NCI-H1417 treated with DMSO at 0.1 percent for 48 hours (cell line): ENCODE data around the gene PRKCE.

ENCODE experiments used
- DNase-seq: peaks from one replicate; lab custom pipeline; 2025; lab: John Stamatoyannopoulos, UW

Gene PRKCE

DNA sequence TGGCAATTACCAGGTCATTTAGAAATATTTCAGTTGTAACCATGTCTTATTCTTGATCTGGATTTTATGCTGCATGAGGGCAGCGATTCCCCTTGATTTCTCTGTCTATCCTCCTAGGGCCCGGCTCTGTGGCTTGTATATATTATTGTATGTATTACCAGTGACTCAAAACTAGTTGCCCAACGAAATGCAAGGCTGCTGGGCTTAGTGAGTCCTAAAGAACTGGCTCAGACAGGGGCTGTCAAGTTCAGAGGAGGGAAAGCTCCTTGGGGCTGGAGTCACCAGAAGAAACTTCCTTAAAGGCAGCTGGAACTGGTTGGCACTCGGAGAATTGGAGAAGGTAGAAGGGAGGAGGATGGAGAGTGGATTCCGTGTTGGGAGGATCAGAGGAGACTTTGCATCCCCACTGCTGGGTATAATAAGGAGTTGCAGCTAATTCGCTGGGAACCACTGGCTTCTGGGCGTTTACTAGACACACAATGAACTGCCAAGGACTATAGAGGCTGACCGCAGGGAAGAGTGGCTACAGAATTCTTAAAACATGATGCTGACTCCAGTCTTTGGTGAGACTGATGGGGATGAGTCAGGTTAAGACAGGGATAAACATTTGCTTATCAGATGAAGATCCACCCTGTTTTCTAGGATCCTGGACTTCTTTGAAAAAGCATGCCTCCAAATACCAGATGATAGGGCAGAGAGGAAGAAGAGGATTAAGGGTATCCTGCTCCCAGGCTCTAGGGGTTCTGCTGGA, 104.3 kb downstream of the PRKCE start:
- no peak for DNase-seq

DNA sequence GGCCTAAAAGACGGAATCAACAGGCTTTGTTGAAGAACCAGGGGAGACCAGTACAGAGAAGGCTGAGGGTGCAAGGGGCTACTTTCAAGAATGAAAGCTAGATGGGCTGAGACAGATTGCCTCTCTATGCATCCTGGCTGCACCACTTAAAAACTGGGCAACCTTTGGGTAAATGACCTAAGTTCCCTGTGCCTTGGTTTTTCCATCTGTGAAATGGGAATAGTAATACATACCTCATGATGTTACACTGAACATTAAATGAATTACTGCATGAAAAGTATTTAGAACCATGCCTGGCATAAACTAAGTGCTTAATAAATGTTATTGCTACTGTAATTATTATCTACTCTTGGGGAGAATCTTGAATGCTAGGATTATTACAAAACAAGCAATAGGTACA, 106.5 kb downstream of the PRKCE start:
- no peak for DNase-seq

DNA sequence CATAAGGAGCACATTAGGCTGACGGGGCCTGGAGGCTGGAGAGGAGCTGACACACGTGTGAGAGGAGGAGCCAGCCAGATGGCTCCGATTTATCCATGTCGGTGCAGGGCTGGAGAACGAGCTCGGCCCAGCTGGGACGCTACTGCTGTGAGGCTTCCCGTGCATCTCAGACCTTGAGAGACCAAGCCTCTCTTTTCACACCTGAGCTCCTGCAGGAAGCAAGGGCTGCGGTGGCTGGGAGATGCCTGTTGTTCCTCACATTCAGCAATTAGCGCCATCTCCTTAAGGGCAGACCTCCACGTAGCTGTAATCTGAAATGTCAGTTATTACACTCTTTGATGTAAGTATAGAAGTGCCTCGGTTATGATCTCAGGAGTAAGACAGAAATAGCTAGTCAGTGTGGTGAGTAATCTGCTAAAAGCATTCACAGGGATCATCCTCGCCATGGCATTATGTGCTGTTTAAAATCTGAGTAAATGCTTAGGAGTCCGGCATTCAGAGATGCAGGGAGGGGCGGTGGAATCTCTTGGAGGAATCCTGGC, 107.9 kb downstream of the PRKCE start:
- no peak for DNase-seq

DNA sequence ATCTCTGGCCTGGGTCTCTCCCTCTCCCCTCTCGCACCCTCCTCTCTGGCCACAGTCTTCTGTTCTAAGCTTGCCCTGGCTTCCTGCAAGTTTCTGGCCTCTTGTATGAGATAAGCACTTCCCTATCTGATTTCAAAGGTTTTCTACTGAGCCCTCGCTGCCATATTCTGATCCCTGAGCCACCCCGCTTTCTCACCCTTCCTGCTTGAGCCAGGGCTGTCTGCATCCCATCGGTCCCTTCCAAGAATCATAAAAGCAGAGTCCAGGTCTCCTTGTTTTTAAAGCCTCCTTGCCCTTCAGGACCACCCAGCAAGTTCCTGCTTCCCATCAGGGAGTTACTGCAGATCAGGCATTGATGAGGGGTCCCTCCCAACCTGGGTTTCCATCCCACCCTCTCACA, 110.2 kb downstream of the PRKCE start:
- no peak for DNase-seq

DNA sequence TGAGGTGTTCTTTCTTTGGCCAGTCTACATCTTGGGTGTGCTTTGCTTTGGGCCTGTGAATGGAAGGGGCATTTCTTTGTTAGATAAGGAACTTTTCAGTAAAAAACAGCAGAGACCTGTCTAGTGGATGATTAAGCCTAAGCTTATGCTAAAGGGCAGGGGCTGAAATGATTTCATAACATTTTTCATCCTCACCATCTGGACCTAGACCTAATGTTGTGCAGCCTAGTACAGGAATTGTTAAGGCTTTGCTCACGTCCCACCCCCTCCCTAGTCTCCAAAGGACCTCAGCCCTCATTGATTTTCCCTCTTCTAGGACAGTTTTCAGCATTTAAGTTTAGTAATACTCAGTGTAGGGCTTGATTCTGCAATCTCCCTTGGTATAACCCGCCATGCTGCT, 111.8 kb downstream of the PRKCE start:
- DNase-seq: no peak

DNA sequence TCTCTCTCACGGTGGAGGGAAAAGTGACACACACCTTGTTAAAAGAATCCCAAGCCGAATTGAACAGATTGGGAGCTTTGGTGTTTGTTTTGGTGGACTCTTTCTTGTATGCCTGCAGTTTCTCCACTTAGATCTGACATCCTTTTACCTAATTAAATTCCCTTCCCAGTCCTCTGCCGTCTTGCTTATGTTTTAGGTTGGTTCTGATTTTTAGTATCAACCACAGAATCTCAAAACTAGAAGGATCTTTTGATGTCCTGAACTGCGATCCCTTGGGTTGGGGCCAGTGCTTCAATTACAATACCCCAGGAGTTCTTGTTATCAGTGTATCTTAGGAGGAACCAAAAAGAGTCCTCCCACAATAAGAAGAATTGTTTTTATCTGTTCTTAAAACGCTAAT, 112.3 kb downstream of the PRKCE start:
- DNase-seq: no peak

DNA sequence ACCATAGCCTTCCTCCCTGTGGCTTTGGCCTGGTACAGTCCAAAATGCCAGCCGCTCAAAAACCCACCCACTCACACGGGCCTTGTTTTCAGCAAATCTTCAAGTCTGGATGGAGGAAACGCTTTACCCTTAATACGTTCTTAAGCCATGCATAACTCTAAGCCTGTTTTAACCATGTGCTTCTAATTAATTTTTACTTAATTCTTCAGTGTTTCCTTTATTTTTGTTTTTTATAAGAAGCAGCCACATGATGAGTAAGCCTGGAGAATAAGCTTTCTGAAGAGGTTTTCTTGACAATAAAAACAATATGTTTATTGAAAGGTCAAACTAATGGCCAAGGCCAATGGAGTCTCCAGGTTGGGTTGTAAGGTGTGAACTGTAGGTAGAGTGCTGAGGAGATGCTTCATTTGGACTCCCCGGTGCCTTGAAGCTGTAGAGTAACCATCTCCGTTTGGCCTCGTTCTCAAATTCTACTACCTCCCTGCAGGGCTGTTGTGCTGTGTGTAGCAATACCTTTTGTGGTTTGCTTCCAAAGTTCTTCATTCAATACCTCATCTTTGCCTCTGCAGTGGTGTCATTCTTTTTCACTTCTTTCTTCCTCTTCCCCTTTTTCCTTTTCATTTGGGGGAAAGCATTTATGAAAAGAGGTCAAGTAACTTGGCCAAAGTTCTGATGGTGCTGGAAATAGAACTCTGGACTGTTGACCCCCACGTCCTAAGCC, 113.7 kb downstream of the PRKCE start:
- no peak for DNase-seq

DNA sequence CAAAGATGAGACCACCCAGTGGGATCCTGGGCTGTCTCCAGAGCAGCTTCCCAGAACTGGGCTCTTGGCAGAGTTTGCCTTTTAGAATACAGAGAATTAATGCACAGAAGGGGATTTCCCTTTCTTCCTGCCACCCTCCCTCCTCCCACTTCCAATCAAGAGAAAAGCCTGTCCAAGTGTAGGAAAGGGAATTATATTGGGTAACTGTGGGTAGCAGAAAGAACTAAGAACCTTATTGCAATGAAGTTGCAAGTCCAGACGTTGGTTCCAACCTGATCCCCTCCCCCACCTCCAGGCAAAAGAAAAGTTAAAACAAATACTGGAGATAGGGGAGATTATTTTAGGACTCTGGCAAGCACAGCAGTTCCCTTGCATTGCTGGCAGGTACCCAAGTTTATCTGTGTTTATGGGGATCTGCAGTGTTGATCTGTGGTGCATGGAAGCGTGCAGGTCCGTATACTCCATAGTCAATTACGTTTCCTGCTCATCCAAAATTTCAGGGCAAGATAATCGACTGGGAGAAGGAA, 114.3 kb downstream of the PRKCE start:
- DNase-seq: no peak

DNA sequence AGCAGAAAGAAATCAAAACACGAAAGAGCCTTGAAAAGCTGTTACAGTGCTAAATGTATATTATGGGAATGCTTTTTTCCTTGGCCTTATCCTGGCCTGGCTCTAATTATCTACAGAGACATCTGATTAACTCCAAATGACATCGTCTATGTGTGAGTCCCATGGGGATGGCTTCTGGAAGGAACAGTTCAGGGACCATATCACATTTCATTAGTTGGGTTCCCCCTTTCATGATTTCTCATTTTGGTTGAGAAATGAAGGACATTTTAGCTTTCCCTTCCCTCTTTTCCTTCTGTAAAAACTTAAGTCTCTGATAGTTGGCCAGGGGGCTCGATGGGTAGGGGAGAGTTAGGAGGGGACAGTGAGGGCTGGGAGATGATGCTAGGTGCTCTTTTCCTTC, 116.7 kb downstream of the PRKCE start:
- DNase-seq: no peak

DNA sequence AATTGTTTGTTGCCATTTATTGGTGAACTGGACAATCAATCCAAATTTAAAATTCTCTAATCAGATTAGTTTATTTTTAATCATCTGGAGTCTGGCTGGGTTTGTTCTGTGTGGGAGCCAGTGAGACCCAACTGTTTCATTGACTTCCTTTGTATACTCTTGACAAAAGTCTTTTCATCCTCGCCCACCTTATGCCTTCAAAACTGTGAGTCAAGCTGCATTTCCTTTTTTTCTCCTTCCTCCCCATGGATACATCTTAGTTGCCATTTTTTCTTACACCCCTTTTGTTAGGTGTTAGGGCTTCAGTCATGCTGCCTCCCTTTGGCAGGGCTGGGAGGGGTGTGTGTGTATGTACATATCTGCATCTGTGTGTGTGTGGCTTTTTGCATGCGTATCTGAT, 117.6 kb downstream of the PRKCE start:
- no peak for DNase-seq

DNA sequence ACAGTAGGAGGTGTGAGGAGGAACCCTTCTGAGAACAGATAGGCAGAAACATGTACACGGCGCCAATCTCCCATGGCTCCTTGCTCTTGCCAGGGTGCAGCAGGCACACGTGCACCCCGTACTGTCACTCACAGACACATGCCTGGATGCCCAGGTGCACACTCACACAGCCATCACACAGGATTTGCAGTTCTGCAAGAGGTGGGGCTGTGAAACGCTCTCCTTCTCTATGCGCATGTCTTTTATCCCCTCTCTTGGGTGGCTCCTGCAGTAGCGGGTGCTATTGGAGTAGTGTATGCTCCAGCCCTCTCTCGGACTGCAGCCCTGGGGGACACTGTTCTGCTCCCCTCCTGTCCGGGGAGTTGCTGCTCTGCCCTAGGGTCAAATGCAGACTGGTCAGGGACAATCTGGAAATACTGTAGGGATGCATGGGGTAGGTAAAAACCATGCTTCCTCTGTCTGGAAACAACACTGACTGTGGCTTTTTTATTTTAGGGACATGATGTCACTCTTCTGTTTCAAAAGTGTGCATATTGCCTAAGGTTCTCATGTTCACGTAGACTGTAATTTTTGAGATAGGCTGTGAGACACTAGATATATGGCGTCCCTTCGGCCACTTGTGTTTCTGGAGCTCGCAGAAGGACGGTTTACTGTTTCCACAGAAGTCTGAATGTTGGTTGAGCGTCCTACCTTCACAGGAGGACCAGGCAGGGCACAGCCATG, 118.5 kb downstream of the PRKCE start:
- DNase-seq: no peak

DNA sequence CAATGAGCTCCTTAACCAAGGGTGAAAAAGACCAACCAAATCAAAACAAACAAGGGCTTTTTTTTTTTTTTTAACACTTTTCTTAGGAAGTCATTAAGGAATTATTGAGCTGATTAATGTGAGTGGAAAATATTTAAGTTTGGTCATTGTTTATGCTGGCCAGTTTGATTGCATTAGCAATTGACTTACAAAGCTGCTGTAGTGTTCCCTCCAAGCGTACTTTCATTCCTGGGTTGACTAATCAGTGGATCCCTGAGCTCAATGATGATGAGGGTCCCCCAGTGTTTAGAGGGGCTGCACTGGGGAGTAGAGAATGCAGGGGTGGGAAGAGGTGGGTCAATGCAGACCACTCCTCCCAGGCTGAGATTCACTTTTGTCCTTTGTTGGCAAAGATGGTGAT, 119.3 kb downstream of the PRKCE start:
- DNase-seq: no peak

DNA sequence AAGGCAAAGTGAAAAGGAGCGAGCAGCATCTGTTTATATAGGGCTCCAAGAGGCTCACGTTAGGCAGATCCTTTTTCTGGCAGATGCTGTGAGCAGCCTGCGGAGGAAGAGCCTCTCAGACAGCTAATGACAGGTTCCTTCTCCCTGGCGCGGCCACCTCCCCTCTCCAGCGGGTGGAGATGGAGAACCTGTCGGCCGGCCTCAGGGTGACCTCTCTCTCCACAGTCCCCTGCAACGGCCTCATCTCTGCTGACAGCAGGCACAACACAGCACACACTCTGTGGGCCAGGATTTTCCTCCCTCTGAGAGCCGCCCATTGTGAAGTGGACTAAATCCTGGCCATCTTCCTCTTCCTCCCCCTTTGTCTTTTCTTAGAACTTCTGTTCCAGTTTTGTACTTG, 119.8 kb downstream of the PRKCE start:
- DNase-seq: peak; percentile 46

DNA sequence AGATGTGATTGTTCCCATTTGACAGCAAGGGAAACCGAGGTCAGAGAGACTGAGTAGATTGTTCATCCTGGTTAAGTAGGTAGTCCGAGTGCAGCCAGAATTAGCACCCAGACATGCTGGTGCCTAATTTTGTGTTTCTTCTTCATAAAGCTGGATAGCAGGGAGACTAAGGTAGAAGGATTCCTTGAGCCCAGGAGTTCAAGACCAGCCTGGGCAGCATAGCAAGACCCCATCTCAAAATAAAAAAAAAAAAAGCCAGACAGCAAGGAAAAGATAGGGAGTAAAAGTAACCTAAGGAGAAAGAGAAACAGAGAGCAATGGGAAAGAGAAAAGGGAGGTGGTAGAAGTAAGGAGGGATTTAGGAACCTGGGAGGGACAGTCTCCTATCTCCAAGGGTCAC, 120.6 kb downstream of the PRKCE start:
- no peak for DNase-seq

DNA sequence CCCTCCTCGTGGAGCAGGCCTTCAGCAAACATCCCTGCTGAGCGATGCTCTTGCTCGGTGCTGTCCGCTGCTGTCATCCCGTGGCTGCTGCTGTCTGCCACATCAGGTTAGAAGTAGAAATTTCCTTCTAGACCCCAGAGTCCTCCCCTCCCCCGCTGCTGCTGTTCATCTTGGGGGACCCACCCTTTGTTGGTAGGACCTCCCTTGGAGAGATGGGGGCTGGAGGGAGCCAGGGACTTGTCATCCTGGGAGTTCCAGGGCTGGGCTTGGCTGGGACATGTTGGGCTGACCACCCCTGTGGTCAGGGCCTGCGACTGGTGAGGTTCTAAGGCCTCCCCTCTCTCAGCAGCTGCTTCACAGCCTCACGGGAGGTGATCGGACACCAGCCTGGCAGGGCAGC, 122.4 kb downstream of the PRKCE start:
- DNase-seq: no peak

DNA sequence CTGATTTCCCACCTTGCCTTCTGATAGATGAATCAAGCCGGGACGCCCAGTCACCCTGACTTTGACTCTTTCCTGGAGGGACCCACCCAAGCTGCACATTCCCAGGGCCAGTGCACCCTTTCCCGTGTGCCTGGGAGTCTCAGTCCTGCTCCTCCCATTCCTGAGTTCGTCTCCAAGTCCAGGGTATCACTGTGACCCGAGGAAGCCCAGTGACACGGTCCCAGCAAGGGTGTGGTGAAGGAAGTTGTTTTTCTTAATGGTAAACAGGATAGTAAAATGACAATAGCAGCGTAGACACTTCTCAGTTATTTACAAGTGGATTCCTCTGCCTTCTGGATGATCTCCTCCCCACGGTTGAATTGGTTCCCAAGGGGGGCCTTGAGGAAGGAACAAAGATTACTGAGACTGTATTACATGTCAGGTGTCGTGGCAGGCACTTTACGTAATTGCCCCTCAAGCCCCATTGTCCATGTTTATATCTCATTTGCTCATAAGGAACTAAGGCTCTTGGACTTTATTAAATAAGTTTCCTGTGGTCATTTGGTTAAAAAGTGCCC, 123.3 kb downstream of the PRKCE start:
- no peak for DNase-seq

DNA sequence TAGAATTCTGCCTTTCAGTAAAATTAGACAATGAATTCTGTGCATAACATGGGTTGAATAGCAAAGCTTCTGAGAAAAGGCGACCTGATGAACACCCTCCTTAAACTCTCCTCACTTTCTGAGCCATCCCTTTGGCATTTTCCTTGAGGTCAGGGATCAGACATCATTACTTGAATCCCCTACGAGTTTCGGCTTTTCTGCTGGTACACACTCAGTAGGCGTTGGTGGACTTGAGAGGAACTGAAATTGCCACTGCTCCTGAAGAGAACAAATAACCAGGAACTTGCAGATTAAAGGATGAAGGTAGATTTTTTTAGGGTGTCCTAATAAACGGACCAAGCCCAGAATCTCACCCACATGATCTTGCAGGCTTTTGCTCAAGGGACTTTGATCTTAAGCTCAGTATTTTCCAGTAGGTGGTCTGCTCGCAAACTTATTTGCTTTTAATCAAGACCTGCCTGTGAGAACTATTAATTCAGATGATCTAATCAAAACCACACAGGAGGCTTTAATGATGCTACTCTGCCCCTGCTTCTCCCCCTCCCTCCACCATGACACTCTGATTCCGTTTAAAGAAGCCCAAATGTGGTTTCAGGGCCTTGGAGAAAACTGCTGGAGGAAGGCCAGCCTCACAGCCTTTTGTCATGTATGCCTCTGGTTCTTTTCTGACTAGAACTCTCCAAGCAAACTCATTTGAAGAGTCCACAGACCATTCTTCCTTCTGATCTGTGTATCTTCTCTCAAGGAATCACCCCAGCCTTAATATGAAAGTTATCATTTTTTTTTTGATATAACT, 124.9 kb downstream of the PRKCE start:
- DNase-seq: no peak

DNA sequence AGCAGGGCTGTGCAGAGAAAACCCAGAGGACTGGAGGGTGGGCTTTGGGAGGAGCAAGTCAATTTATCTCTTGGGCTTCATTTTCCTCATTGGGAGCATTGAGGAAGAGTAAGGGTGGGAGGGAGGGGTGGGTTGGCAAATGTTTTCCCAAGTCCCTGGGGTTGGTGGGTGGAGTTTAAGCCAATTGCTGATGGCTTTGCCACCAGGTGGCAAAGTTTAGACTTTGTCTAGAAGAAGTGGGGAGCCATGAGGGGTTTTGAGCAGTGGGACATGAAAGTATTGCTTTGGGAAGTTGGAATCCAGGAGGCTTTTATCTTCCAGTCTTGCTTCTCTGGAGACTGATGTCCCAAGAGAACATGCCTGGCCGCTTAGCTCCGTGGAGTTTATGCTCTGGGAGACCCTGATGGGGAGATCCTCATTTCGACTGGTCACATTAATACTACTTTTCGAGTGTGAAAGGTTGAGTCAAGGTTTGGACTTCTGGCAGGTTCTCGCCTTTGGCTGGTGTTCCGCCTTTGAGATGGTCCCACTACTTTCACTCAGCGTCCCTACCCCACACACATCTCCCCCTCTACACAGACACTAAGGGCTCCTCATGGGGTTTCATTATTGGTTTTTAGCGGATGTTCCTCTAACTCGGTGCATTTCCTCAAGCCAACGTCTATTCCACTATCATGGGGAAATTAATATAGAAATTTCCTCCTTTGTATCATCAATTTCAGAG, 126.7 kb downstream of the PRKCE start:
- no peak for DNase-seq

DNA sequence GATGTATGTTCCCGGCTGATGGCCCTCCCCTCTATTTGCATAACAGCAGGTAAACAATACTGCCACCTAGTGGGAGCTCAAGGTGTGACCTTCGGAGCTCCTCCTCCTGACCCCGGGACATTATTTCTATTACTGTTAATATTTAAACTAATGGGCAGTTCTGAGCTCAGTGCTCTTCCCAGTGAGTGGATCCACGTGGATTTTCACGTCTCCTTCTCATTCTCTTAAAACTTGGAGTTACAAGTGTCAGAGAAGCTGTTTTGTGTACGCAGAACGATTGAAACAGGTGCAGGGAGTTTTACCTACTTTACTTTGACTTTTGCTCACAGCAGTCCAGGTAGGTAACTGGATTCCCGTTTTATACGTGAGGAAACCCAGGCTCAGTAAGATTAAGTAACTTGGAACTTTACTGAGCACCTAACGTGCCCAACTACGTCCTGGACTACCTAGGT, 127.3 kb downstream of the PRKCE start:
- DNase-seq: peak; percentile 1

DNA sequence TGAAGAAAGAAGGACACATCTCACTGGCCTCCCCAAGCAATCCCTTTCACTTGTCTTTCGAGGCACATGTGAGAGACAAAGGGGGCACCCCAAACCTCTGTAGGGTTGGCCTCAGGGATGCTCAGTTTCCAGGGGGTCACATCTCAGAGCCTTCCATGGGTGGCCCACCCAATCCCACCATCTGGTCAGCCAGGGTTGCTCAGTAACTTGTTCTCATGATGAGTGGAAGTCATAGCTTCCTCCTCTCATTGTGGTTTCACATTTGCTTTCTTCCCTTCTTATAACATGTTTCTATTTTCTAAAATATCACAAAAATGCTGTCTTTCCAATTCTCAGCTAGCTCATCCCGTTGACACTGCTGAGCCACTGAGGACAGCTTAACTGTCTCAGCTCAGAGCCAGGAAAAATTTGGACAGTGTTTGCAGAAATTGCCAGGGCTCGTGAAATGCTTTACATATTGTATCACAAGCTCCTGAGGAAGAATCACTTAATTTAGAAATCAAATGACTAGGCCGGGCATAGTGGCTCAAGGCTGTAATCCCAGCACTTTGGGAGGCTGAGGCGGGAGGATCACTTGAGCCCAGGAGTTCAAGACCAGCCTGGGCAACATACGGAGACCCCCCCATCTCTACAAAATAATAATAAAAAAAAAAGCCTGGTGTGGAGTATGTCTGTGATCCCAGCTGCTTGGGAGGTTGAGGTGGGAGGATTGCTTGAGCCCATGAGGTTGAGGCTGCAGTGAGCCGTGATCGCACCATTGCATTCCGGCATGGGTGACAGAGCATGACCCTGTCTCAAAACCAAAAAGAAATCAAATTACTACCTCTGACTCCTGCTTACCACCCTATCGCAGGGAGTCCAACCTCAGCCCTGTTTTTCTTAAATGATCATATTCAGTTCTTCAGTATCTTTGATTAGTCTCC, 129.3 kb downstream of the PRKCE start:
- DNase-seq: no peak
